CD4-positive, alpha-beta memory T cell (primary cell): ENCODE measurements around the gene SNTG2. TPM values are rescaled to one million over a fixed set of nuclear protein-coding genes. Genes with fewer than 3 reads are reported as not detected.

Source experiments
- CTCF ChIA-PET: fragments of 350-600 bp; sonication (Branson Sonifier 250); formaldehyde crosslinking; loops from one replicate; lab custom pipeline; 2021; ENCODE audit warnings: inconsistent platforms; ENCODE audit not compliant: partially characterized antibody; lab: Charles Lee
- POLR2A ChIA-PET: fragments of 350-600 bp; sonication (Branson Sonifier 250); formaldehyde crosslinking; loops from one replicate; lab custom pipeline; 2021; ENCODE audit not compliant: partially characterized antibody; lab: Charles Lee
- DNase-seq, 5 donors: peaks; one replicate each; pipeline versions ENCODE4 v3.0.0 to v3.0.0-alpha.2; 2020 to 2022; ENCODE audit warnings: mixed read lengths in 1 of 5
- H3K27ac ChIP-seq: one replicate; pipeline ENCODE4 v1.7.0; 2013; ENCODE audit warnings: low read depth, low read length
- H3K27me3 ChIP-seq: 2 replicates; pipeline ENCODE4 v1.7.0; 2013; ENCODE audit warnings: mild to moderate bottlenecking, low read length, moderate library complexity; ENCODE audit not compliant: insufficient read depth
- H3K36me3 ChIP-seq: 2 replicates; pipeline ENCODE4 v1.7.0; 2013; ENCODE audit warnings: mild to moderate bottlenecking, low read length, moderate library complexity; ENCODE audit not compliant: insufficient read depth
- H3K4me1 ChIP-seq: 2 replicates; pipeline ENCODE4 v1.7.0; 2013; ENCODE audit warnings: mild to moderate bottlenecking, low read length, moderate library complexity; ENCODE audit not compliant: insufficient read depth
- H3K4me3 ChIP-seq, 2 donors: one replicate each; pipeline ENCODE4 v1.7.0; 2013; ENCODE audit warnings: low read length in 2 of 2, mild to moderate bottlenecking in 1 of 2
- H3K9me3 ChIP-seq, 2 donors: one replicate each; pipeline ENCODE4 v1.7.0; 2013; ENCODE audit warnings: low read length in 2 of 2, control low read depth in 1 of 2; ENCODE audit not compliant: control insufficient read depth in 1 of 2
- H3K27ac Mint-ChIP-seq, 7 donors: one replicate each; pipeline ENCODE4 v1.8.0; 2020 to 2021; ENCODE audit warnings: mixed read lengths in 7 of 7, mild to moderate bottlenecking in 6 of 7, inconsistent platforms in 3 of 7, moderate library complexity in 3 of 7
- H3K27me3 Mint-ChIP-seq, 2 donors: one replicate each; pipeline ENCODE4 v1.8.0; 2020 to 2021; ENCODE audit warnings: mixed read lengths in 2 of 2
- H3K36me3 Mint-ChIP-seq, 2 donors: one replicate each; pipeline ENCODE4 v1.8.0; 2020 to 2021; ENCODE audit warnings: mixed read lengths in 2 of 2, inconsistent platforms in 1 of 2, mild to moderate bottlenecking in 1 of 2
- H3K4me1 Mint-ChIP-seq, 4 donors: one replicate each; pipeline ENCODE4 v1.8.0; 2020 to 2021; ENCODE audit warnings: mixed read lengths in 4 of 4, mild to moderate bottlenecking in 1 of 4
- H3K4me3 Mint-ChIP-seq, 8 donors: one replicate each; pipeline ENCODE4 v1.8.0; 2020 to 2021; ENCODE audit warnings: mixed read lengths in 8 of 8, mild to moderate bottlenecking in 7 of 8, moderate library complexity in 6 of 8, inconsistent platforms in 3 of 8
- H3K9me3 Mint-ChIP-seq, 8 donors: one replicate each; pipeline ENCODE4 v1.8.0; 2020 to 2021; ENCODE audit warnings: mixed read lengths in 8 of 8, mild to moderate bottlenecking in 5 of 8, inconsistent platforms in 3 of 8, moderate library complexity in 1 of 8
- intact Hi-C: fragments of 100-400 bp; cut with micrococcal nuclease; formaldehyde crosslinking; loops from one replicate; pipeline ENCODE4 v1.15.1; 2023
- polyA plus RNA-seq, 2 donors: library from polyadenylated mRNA; unstranded; fragments of 300-500 nt; fragmentation: Illumina TruSeq; gene quantifications; one replicate each; pipeline ENCODE4 v1.2.3, GENCODE V29; 2021
- total RNA-seq, 2 experiments: library from RNA; stranded (reverse); gene quantifications; one replicate each; pipeline ENCODE4 v1.2.3, GENCODE V29; 2021

SNTG2 gene
- total and polyA plus RNA-seq, 4 experiments from 2014 or later, result 0.55 to 1.3 (median 0.96) TPM; not detected in 1

DNA sequence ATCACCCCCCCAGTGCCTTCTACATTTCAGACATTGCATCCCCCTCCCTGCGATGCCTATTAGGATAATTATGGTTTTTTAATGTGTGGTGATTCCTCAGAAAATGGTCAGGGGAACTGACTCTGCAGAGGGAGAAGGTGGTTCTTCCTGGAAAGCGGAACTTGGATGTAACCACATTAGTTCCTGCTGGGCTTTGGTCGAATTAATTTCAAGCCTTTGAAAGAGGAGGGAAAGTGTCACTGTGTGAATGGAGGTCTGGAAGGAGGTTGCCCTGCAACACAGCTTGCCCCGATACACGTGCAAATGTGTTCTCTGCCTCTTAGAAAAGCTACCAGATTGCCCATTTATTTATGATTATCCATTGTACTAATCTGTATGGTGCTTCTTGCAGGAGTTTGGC lies 399.5 kb downstream of the SNTG2 start:
- ChIA-PET POLR2A (no interaction called here), CTCF (no interaction called here)
- Histone ChIP-seq H3K9me3 (peaks cover 0 to 7% of the 10 kb centered on the region in 2 donors), H3K27me3 (no peaks in the 10 kb centered on the region), H3K4me3 (no peak overlapping the region), H3K36me3 (no peaks in the 10 kb centered on the region), H3K4me1 (no peaks in the 10 kb centered on the region), H3K27ac (no peak overlapping the region)
- intact Hi-C loops, result no loop called here
- H3K27me3 Mint-ChIP-seq, result no peaks in the 10 kb centered on the region
- H3K36me3 Mint-ChIP-seq, result peaks cover 0 to 3% of the 10 kb centered on the region in 2 donors
- DNase-seq, result no peak
- H3K4me3 Mint-ChIP-seq, result no peak overlapping the region
- H3K4me1 Mint-ChIP-seq, result no peaks in the 10 kb centered on the region
- H3K9me3 Mint-ChIP-seq, result peaks cover 2 to 31% (median 20%) of the 10 kb centered on the region in 8 donors
- no peak overlapping the region for H3K27ac Mint-ChIP-seq

DNA sequence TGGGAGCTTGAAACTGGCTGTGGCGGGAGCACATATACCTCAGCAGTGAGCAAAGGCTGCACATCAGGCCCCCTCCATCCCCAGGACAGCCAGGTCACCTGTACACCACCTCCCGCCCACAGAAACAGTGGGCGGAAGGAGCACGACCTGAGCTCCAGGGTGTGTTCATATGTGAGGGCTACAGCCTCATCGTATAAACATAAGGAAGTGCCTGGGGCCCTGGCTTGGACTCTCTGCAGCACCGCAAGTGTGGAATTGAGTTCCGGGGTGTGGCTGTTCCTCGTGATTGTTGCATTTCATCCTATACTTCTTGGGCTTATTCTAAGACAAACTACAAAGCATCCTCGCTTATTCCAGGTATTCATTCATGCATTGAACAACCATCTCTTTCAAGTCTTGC lies 402.5 kb downstream of the SNTG2 start:
- H3K27me3 ChIP-seq, result no peaks in the 10 kb centered on the region
- peaks cover 2 to 18% (median 16%) of the 10 kb centered on the region in 8 donors for H3K9me3 Mint-ChIP-seq
- ChIA-PET POLR2A (no interaction called here), CTCF (no interaction called here)
- H3K27me3 Mint-ChIP-seq, result no peaks in the 10 kb centered on the region
- no peak overlapping the region for H3K27ac ChIP-seq
- H3K36me3 Mint-ChIP-seq, result peaks cover 0 to 3% of the 10 kb centered on the region in 2 donors
- DNase-seq, result no peak
- intact Hi-C loops, result no loop called here
- H3K27ac Mint-ChIP-seq, result no peak overlapping the region
- H3K4me3 Mint-ChIP-seq, result no peak overlapping the region
- H3K4me1 Mint-ChIP-seq, result no peaks in the 10 kb centered on the region
- no peaks in the 10 kb centered on the region for H3K36me3 ChIP-seq
- peaks cover 0 to 3% of the 10 kb centered on the region in 2 donors for H3K9me3 ChIP-seq
- no peak overlapping the region for H3K4me3 ChIP-seq
- no peaks in the 10 kb centered on the region for H3K4me1 ChIP-seq

DNA sequence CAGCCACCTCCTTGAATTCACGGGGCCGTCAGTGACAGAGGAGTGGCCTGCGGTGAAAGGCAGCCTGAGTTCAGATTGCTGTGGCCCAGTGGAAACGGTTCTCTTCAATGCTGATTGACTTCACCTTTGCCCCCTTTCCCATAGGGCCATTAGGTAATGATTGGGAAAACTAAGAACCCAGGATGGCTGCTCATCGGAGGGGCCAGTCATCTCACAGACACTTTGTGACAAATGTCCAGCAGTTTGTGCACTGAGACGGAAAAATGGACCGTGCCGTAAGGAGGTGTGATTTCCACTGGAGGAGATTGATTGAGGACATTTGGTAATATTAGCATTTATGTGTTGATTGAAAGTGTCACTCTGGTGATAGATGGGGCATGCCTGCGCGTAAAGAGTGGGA lies 402.9 kb downstream of the SNTG2 start:
- no peaks in the 10 kb centered on the region for H3K27me3 Mint-ChIP-seq
- H3K27ac ChIP-seq, result no peak overlapping the region
- H3K4me1 ChIP-seq, result no peaks in the 10 kb centered on the region
- H3K27ac Mint-ChIP-seq, result no peak overlapping the region
- H3K36me3 ChIP-seq, result no peaks in the 10 kb centered on the region
- H3K4me1 Mint-ChIP-seq, result no peaks in the 10 kb centered on the region
- no peaks in the 10 kb centered on the region for H3K27me3 ChIP-seq
- intact Hi-C loops, result no loop called here
- no peak overlapping the region for H3K4me3 Mint-ChIP-seq
- peaks cover 0 to 3% of the 10 kb centered on the region in 2 donors for H3K9me3 ChIP-seq
- H3K9me3 Mint-ChIP-seq, result peaks cover 0 to 14% (median 12%) of the 10 kb centered on the region in 8 donors
- peaks cover 0 to 3% of the 10 kb centered on the region in 2 donors for H3K36me3 Mint-ChIP-seq
- POLR2A ChIA-PET, result no interaction called here
- H3K4me3 ChIP-seq, result no peak overlapping the region
- CTCF ChIA-PET, result no interaction called here
- no peak for DNase-seq

DNA sequence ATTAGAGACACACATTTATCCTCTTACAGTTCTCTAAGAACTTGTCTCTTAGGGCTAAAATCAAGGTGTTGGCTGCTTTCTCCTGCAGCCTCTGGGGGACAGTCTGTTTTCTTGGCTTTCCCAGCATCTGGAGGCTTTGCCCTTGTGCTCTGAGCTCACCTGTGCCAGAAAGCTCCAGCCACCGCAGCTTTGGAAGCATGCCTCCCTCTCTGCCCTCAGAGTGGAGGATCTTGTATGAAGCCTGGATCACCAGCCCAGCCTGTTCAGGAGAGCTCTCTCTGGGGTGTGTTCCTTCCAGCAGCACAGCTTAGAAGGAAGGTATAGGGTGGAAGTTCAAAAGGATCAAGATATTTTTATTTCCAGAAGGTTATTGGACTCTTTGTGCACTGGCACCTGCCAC lies 409.5 kb downstream of the SNTG2 start:
- H3K27ac ChIP-seq, result no peak overlapping the region
- H3K4me3 ChIP-seq, result no peak overlapping the region
- Mint-ChIP-seq H3K36me3 (no peaks in the 10 kb centered on the region), H3K4me1 (no peaks in the 10 kb centered on the region), H3K27ac (no peak overlapping the region), H3K4me3 (no peak overlapping the region), H3K9me3 (peaks cover 0 to 6% (median 0%) of the 10 kb centered on the region in 8 donors), H3K27me3 (peaks cover 0 to 3% of the 10 kb centered on the region in 2 donors)
- no peaks in the 10 kb centered on the region for H3K4me1 ChIP-seq
- no peaks in the 10 kb centered on the region for H3K9me3 ChIP-seq
- H3K36me3 ChIP-seq, result no peaks in the 10 kb centered on the region
- H3K27me3 ChIP-seq, result no peaks in the 10 kb centered on the region
- intact Hi-C loops, result no loop called here
- no peak for DNase-seq
- ChIA-PET CTCF (no interaction called here), POLR2A (no interaction called here)

DNA sequence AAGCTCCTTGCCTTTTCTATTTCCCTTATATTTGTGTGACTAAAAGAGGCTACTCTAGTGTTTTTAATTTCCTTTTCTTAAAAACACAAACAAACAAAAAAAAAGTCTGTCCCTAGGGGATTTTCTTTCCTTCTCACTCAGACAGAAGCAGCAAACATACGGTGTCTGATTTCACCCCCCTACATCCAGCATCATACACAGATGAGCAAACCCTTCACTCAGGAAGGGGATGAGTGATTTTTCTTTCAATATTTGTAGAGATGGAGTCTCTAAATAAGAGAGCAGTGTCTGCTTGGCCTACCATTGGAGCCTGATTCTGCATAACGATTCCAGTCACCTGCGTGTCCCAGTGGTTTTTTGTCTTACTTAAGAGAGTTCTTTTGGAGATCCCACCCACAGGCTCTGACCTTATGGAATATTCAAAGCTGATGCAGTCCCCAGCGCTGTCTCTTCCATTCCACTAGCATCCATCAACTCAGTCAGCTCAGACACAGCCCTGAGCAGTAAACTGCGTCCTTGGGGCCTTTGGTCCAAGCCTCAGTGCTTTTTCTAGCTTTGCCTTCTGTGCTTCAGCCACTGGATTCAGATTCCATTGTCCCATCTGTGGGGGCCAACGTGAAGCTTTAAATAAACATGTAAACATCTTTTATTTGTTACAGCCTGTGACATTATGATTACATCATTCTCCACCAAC lies 410.1 kb downstream of the SNTG2 start:
- Histone ChIP-seq H3K4me1 (no peaks in the 10 kb centered on the region), H3K4me3 (no peak overlapping the region), H3K27ac (no peak overlapping the region), H3K9me3 (no peaks in the 10 kb centered on the region), H3K36me3 (no peaks in the 10 kb centered on the region), H3K27me3 (no peaks in the 10 kb centered on the region)
- H3K4me1 Mint-ChIP-seq, result no peaks in the 10 kb centered on the region
- ChIA-PET CTCF (no interaction called here), POLR2A (no interaction called here)
- H3K9me3 Mint-ChIP-seq, result peaks cover 0 to 6% (median 0%) of the 10 kb centered on the region in 8 donors
- intact Hi-C loops, result no loop called here
- no peak overlapping the region for H3K4me3 Mint-ChIP-seq
- H3K27me3 Mint-ChIP-seq, result peaks cover 0 to 3% of the 10 kb centered on the region in 2 donors
- no peak for DNase-seq
- no peaks in the 10 kb centered on the region for H3K36me3 Mint-ChIP-seq
- no peak overlapping the region for H3K27ac Mint-ChIP-seq

DNA sequence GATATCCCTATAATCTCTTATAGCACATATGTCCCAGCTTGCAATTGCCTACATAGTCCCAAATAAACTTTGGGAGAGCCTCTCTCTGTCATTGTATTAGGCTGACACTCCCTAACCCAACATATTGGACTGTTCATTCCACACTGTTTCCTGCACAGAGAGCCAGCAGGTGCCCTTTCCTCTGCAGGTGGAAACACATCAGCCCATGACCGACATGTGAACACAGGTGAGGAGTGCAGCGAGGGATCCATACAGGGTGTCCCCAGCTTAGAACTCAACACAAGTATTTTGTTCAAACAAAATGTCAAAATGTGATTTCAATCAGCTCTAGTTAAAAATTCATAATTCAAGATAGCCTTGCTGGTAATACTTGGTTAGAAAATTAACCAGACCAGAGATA lies 412.7 kb downstream of the SNTG2 start:
- intact Hi-C loops, result no loop called here
- Histone ChIP-seq H3K27me3 (no peaks in the 10 kb centered on the region), H3K27ac (no peak overlapping the region), H3K36me3 (no peaks in the 10 kb centered on the region), H3K4me1 (no peaks in the 10 kb centered on the region), H3K4me3 (no peak overlapping the region), H3K9me3 (no peaks in the 10 kb centered on the region)
- Mint-ChIP-seq H3K36me3 (no peaks in the 10 kb centered on the region), H3K27ac (no peak overlapping the region), H3K27me3 (peaks cover 0 to 3% of the 10 kb centered on the region in 2 donors), H3K4me1 (peaks cover 0 to 4% (median 1%) of the 10 kb centered on the region in 4 donors), H3K9me3 (peaks cover 0 to 6% (median 0%) of the 10 kb centered on the region in 8 donors), H3K4me3 (no peak overlapping the region)
- no peak for DNase-seq
- ChIA-PET POLR2A (no interaction called here), CTCF (no interaction called here)

DNA sequence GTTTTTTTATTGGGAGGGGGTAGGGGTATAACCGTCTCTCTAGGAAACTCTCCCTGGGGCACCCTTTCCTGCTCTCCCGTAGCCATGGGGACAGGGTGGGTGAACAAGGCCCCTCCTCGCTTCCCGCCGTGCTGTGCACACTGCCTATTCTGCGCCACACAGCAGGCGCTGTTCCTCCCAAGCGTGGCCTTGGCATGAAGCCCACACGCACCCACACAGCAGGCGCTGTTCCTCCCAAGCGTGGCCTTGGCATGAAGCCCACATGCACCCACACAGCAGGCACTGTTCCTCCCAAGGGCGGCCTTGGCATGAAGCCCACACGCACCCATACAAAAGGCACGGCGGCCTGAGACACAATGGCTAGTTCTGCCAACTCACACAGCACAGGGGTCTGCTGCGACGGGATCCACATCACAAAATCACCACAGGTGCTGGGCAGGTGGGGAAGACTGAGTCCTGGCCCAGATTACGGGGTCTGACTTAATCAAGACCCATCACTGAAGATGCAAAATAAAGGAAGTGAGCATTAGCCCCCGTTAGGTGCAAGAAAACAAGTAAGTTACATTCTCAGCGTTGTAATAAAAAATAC lies 416.0 kb downstream of the SNTG2 start:
- H3K36me3 ChIP-seq, result no peaks in the 10 kb centered on the region
- H3K27ac ChIP-seq, result no peak overlapping the region
- H3K4me1 Mint-ChIP-seq, result peaks cover 0 to 4% (median 2%) of the 10 kb centered on the region in 4 donors
- no peaks in the 10 kb centered on the region for H3K27me3 ChIP-seq
- ChIA-PET CTCF (no interaction called here), POLR2A (no interaction called here)
- H3K27me3 Mint-ChIP-seq, result no peaks in the 10 kb centered on the region
- H3K4me3 Mint-ChIP-seq, result no peak overlapping the region
- no peak for DNase-seq
- intact Hi-C loops, result no loop called here
- H3K4me3 ChIP-seq, result no peak overlapping the region
- no peaks in the 10 kb centered on the region for H3K9me3 ChIP-seq
- H3K9me3 Mint-ChIP-seq, result peaks cover 0 to 6% (median 0%) of the 10 kb centered on the region in 8 donors
- H3K36me3 Mint-ChIP-seq, result no peaks in the 10 kb centered on the region
- H3K4me1 ChIP-seq, result no peaks in the 10 kb centered on the region
- peak overlapping the region in 1 of 7 donors; percentile 41 for H3K27ac Mint-ChIP-seq
